Activated T-cell treated with anti-CD3 and anti-CD28 coated beads, Interleukin-2, amount 50 U/mL, for 4 hours (primary cell): ENCODE data around the gene NTF4. TPM values are rescaled to one million over a fixed set of nuclear protein-coding genes. Genes with fewer than 3 reads are reported as not detected.
"Not testable (repeated sequence)": the region's sequence is repeated elsewhere in the genome, so short reads cannot be mapped to it uniquely, and the experiment has no call there.

Source experiments
- ATAC-seq, 2 donors: fragments of 200-7000 bp; cut with Tn5 transposase; one replicate each; pipeline ENCODE4 v1.10.0; 2021
- DNase-seq: peaks from one replicate; pipeline ENCODE4 v3.0.0-alpha.2; 2020
- H3K27me3 Mint-ChIP-seq: one replicate; pipeline ENCODE4 v1.8.0; 2021; ENCODE audit warnings: low read depth, mixed read lengths
- H3K36me3 Mint-ChIP-seq: one replicate; pipeline ENCODE4 v1.8.0; 2022; ENCODE audit warnings: mixed read lengths; ENCODE audit not compliant: insufficient read depth
- H3K4me1 Mint-ChIP-seq: one replicate; pipeline ENCODE4 v1.8.0; 2021; ENCODE audit warnings: low read depth, mixed read lengths
- H3K4me3 Mint-ChIP-seq: one replicate; pipeline ENCODE4 v1.8.0; 2021; ENCODE audit warnings: mild to moderate bottlenecking, moderate library complexity, mixed read lengths
- H3K9me3 Mint-ChIP-seq: one replicate; pipeline ENCODE4 v1.8.0; 2021; ENCODE audit warnings: mixed read lengths
- total RNA-seq, 3 donors: library from RNA; stranded (reverse); gene quantifications; one replicate each; pipeline ENCODE4 v1.2.1, GENCODE V29; 2021

Gene NTF4
- total RNA-seq, 3 donors from 2014 or later = not detected

DNA sequence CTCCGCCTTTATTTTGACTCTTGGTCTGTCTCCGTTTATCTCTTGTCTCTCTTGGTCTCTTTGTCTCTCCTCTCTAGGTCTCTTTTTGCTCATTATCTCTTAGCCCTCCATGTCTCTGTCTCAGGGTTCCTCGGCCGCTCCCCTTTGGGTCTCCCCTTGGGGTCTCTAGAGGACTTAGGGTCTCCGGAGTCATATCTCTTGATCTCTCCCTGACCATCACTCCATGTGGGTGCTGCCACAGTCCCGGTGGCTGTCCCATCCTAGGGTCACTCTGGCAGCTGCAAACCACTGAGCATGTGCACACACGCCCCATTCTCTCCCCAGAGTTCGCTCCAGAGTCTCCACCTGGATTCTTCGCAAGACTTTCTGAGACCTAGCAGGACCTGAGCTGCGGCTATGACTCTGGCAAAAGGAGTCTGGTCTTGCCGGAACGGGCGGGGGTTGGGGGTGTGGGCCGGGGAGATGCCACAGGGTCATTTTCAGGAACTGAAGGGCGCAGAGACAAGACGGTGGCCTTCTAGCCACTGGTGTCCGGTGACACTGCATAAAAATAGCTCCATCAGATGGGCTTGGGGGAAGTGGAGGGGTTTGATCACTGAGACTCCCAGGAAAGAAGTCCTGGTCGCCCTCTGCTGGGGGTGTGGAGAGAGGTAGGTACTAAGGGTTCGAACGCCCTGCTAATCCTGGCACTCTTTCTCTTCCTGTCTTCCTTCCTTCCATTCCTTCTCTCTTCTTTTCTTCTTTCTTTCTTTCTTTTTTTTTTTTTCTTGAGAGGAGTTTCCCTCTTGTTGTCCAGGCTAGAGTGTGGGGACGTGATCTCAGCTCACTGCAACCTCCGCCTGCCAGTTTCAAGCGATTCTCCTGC, 9.1 kb upstream of the NTF4 start:
- H3K4me3 Mint-ChIP-seq = no peak overlapping the region
- ATAC-seq (peak in 1 of 2 donors; percentile 48), DNase-seq (no peak)
- no peaks in the 10 kb centered on the region for H3K9me3 Mint-ChIP-seq
- H3K36me3 Mint-ChIP-seq = peaks cover 2% of the 10 kb centered on the region
- H3K4me1 Mint-ChIP-seq = peaks cover 11% of the 10 kb centered on the region
- H3K27me3 Mint-ChIP-seq = peaks cover 70% of the 10 kb centered on the region

DNA sequence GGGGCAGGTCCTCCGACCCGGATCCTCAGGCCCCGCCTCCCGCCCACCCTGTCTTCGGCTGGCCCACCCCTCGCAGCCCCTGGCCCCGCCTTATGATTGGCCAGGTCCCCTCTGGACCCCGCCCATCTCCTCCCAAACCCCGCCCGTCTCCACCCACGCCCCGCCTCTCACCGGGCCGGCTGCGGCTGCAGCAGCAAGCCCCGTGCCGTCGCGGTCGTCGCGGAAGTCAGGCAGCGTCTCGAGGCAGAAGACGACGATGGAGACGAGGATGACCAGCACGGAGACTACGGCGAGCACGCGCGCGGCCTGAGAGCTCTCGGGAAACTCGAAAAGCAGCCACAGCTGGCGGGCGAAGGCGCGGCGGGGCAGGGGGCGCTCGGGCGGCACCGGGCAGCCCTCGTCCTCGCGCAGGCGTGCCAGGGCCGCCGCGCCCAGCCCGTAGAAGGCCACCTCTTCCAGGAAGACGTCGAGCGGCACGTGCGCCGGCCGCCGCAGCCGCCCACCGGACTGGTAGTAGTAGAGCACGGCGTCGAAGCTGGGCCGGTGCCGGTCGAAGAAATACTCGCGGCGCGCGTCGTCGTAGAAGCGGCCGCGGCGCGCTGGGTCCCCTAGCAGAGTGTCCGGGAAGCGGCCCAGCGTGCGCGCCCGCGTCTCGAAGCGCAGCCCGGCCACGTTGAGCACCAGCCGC, 7.4 kb upstream of the NTF4 start:
- Mint-ChIP-seq H3K36me3 (peaks cover 2% of the 10 kb centered on the region), H3K9me3 (no peaks in the 10 kb centered on the region), H3K4me3 (no peak overlapping the region), H3K27me3 (peaks cover 78% of the 10 kb centered on the region), H3K4me1 (peaks cover 11% of the 10 kb centered on the region)
- DNase-seq (peak; percentile 35), ATAC-seq (no peak)

DNA sequence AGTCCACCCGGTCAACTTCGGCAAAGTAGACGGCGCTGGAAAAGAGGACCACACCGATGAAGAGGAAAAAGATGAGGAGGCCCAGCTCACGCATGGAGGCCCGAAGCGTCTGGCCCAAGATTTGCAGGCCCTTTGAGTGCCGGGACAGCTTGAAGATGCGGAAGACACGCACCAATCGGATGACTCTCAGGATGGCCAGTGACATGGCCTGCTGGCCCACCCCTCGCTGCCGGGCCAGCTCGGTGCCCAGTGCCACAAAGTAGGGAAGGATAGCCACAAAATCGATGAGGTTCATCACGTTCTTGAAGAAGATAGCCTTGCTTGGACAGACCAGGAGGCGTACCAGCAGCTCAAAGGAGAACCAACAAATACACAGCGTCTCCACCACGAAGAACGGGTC, 5.8 kb upstream of the NTF4 start:
- Mint-ChIP-seq H3K4me1 (peaks cover 11% of the 10 kb centered on the region), H3K4me3 (no peak overlapping the region), H3K9me3 (no peaks in the 10 kb centered on the region), H3K27me3 (peaks cover 80% of the 10 kb centered on the region), H3K36me3 (peaks cover 2% of the 10 kb centered on the region)
- ATAC-seq (no peak), DNase-seq (no peak)

DNA sequence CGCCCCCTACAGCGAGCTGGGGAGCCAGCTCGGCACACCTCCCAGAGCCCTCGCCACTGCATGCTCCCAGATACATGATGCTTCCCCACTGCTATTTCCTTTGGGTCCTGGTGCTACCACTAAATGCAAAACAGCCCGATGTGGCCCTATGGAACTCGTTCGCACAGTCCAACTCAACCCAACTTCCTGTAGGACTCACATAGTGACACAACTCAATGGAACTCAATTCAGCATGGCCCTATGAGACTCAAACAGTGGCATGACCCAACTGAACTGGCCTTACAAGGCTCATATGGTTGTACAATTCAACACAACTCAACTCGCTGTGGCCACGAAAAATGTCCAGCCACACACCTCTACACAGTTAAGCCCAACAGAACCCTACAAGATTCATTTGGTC, 4.4 kb upstream of the NTF4 start:
- peaks cover 11% of the 10 kb centered on the region for H3K4me1 Mint-ChIP-seq
- H3K36me3 Mint-ChIP-seq = peaks cover 2% of the 10 kb centered on the region
- DNase-seq (no peak), ATAC-seq (no peak)
- H3K9me3 Mint-ChIP-seq = no peaks in the 10 kb centered on the region
- H3K27me3 Mint-ChIP-seq = peaks cover 82% of the 10 kb centered on the region
- H3K4me3 Mint-ChIP-seq = no peak overlapping the region

DNA sequence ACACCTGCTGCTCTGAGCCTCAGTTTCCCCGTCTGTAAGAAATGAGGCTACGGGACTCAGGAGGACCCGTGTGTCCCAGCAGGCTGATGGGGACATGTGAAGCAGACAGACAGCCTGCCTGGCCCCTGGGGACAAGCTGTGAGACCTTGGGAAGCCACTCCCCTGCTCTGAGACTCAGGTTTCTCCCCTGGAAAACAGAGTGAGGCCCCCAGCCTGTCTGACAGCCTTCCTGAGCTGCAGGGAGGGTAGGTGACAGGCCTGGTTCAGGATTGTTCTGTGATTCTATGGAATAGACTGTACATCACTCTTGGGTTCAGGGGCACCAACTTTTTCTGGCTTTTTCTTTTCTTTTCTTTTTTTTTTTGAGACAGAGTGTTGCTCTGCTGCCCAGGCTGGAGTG, 2.9 kb upstream of the NTF4 start:
- no peak for ATAC-seq
- Mint-ChIP-seq H3K9me3 (no peaks in the 10 kb centered on the region), H3K27me3 (peaks cover 80% of the 10 kb centered on the region), H3K4me3 (no peak overlapping the region), H3K36me3 (peaks cover 2% of the 10 kb centered on the region), H3K4me1 (peaks cover 2% of the 10 kb centered on the region)
- no peak for DNase-seq

DNA sequence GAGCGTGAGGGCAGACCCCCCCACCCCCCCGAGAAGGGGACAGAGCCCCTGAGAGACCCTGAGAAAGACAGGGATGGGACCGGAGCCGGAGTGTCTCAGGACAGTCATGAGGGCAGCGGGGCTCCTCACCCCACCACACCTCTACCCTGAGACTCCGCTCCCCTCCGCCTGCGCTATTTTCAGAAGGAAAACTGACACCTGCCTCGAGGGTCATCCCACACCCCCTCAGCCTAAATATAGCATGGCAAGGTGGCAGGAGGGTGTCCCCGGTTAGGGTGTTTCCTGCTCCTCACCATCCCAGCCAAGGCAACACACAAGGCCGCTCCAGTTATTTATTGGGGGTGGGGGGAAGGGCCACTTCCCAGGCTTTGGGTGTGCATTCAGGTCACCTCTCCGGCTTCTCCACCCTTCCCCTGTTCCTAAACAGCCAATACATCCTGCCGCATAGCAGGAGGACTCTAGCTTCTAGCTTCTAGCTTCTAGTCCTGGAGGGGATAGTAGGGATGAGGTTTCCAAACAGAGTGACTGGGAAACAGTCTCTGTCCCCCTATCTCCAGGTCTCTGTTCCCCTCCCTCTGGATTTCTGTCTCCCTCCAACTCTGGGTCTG, 1.4 kb upstream of the NTF4 start:
- Mint-ChIP-seq H3K4me1 (no peaks in the 10 kb centered on the region), H3K36me3 (peaks cover 2% of the 10 kb centered on the region), H3K4me3 (no peak overlapping the region), H3K9me3 (no peaks in the 10 kb centered on the region), H3K27me3 (peaks cover 78% of the 10 kb centered on the region)
- DNase-seq (no peak), ATAC-seq (no peak)

DNA sequence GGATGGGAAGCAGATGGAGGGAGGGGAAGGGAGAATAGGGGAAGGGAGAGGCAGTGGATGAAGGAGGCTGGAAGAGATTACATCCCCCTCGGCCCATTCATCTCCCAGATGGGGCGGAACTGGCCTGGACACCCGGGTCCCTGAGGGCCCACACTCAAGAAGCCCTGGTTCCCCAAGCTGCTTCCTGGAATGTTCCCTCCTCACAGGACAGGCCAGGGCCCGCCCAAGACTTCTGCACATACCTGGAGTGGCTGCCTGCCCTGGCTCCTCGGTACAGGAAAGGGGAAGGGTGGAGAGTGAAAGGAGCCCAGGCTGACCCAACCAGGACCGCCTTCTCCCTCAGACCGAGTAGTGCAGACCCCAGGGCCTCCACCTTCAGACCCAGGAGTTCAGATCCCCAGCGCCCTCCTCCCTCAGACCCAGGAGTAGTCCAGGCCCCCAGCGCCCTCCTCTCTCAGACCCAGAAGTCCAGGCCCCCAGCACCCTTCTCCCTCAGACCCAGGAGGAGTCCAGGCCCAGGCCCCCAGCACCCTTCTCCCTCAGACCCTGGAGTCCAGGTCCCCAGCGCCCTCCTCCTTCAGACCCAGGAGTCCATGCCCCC, 489 bp downstream of the NTF4 start:
- H3K27me3 Mint-ChIP-seq = peaks cover 72% of the 10 kb centered on the region
- ATAC-seq (no peak), DNase-seq (no peak)
- H3K4me3 Mint-ChIP-seq = no peak overlapping the region
- no peaks in the 10 kb centered on the region for H3K9me3 Mint-ChIP-seq
- no peaks in the 10 kb centered on the region for H3K36me3 Mint-ChIP-seq
- no peaks in the 10 kb centered on the region for H3K4me1 Mint-ChIP-seq

DNA sequence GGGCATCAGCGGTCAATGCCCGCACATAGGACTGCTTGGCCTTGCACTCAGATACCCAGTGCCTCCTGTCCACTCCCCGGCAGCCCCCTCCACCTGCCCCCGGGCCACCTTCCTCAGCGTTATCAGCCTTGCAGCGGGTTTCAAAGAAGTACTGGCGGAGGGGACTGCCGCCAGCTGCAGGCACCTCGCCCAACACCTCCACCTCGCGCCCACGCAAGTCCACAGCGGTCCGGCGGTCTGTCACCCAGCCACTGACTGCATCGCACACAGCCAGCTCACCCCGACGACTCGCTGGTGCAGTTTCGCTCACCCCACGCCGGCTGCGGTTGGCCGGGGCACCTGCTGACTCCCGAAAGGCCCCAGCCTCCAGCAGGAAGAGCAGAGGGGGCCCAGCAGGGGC, 3.2 kb downstream of the NTF4 start:
- Mint-ChIP-seq H3K9me3 (no peaks in the 10 kb centered on the region), H3K4me1 (peaks cover 16% of the 10 kb centered on the region), H3K27me3 (peaks cover 71% of the 10 kb centered on the region), H3K4me3 (no peak overlapping the region), H3K36me3 (no peaks in the 10 kb centered on the region)
- DNase-seq = no peak
- no peak for ATAC-seq

DNA sequence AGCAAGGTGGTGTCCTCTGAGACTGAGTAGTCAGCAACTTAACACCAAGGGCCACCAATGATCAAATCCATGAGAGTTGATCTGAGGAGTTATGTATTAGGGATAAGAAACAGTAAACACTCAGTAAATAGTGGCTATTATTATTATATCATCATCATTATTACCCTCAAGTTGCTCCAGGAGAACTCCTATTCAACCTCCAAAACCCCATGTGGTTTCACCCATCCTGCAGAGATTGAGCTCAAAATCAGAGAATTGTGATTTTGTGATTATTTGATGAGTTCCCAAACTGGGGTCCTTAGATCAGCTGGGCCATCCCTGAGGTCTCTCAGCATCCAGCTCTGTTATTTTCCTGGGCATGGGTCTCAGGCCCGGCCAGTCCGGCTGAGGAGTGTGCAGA, 3.6 kb downstream of the NTF4 start:
- Mint-ChIP-seq H3K4me3 (no peak overlapping the region), H3K9me3 (no peaks in the 10 kb centered on the region), H3K4me1 (peaks cover 20% of the 10 kb centered on the region), H3K27me3 (peaks cover 68% of the 10 kb centered on the region), H3K36me3 (no peaks in the 10 kb centered on the region)
- DNase-seq (no peak), ATAC-seq (no peak)

DNA sequence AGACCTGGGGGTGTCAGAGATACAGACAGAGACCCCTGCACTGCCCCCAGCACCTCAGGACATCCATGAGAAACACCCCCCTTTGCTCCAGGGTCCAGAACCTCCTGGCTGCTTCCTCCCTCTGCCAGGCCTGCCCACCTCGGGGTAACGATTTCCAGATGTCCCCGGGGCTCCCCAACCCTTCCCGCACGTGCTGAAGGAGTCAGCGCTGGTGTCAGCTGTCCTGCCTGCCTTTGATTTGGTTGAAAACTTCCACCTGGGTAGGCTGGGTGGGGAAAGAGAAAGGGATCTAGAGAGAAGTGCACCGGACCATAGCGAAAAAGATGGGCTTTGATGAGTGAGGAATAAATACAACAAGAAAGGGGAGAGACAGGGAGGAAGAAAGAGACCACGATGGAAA, 5.6 kb downstream of the NTF4 start:
- Mint-ChIP-seq H3K36me3 (no peaks in the 10 kb centered on the region), H3K4me1 (peaks cover 22% of the 10 kb centered on the region), H3K4me3 (no peak overlapping the region), H3K9me3 (no peaks in the 10 kb centered on the region), H3K27me3 (peaks cover 57% of the 10 kb centered on the region)
- ATAC-seq (no peak), DNase-seq (no peak)

DNA sequence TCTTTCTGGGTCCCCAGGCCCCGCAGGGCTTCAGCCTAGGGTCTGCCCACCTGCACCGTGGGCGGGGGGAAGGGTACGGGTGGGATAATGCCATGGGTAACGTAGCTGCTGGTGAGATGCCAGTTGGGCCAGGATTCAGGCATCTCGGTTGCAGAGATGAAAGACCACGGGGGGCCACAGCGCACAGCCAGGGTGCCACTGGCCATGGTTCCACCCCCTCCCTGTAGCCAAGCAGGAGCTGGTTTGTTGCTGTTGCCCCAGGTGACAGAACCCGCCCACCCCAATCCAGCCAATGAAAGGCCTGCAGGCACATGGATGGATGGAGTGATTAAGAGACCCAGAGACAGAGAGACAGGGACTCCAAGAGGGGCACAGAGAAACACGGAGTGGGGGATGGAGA, 6.1 kb downstream of the NTF4 start:
- H3K36me3 Mint-ChIP-seq = no peaks in the 10 kb centered on the region
- ATAC-seq (peak in 1 of 2 donors; percentile 39), DNase-seq (no peak)
- H3K27me3 Mint-ChIP-seq = peaks cover 53% of the 10 kb centered on the region
- H3K4me3 Mint-ChIP-seq = no peak overlapping the region
- H3K9me3 Mint-ChIP-seq = no peaks in the 10 kb centered on the region
- H3K4me1 Mint-ChIP-seq = peaks cover 22% of the 10 kb centered on the region

DNA sequence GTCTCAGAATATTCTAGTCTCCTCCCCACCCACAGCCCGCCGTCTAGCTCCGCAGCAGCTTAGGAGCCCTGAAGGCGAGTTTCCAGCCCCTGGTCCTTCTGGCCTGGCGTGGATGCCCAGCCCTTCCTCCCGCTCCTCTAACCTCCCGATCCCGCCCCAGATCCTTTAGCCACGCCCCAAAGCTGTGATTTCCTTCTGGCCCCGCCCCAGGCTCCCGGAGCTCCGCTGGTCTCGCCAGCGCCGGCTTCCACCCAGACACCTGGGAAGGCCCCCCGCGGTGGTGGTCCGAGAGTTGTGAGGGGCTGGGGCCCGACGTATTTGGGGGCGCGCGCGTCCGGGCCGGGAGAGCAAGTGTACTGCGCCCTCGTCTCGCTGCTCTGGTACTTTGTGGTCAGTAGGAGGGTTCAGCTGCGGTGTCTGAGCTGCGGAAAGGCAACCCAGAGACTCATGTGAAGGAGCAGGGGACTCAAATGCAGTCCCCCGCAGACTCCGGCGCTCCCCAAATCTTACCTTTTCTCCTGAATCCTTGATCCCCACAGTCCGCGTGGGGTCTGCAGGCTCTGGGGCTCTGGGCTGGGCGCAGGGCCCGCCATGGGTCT, 6.9 kb downstream of the NTF4 start, which contains the start of gene CGB7:
Gene CGB7 (minus strand): TSS at position 114 of the 599 bp plus-strand sequence. CDS start 2,374 bp downstream, outside the sequence.
- DNase-seq = peak; percentile 33
- no peaks in the 10 kb centered on the region for H3K36me3 Mint-ChIP-seq
- peaks cover 45% of the 10 kb centered on the region for H3K27me3 Mint-ChIP-seq
- peak within 1 kb of the TSS; percentile 77 for H3K4me3 Mint-ChIP-seq
- no peaks in the 10 kb centered on the region for H3K9me3 Mint-ChIP-seq
- H3K4me1 Mint-ChIP-seq = peaks cover 22% of the 10 kb centered on the region
- ATAC-seq = peak; percentile 9 to 36

DNA sequence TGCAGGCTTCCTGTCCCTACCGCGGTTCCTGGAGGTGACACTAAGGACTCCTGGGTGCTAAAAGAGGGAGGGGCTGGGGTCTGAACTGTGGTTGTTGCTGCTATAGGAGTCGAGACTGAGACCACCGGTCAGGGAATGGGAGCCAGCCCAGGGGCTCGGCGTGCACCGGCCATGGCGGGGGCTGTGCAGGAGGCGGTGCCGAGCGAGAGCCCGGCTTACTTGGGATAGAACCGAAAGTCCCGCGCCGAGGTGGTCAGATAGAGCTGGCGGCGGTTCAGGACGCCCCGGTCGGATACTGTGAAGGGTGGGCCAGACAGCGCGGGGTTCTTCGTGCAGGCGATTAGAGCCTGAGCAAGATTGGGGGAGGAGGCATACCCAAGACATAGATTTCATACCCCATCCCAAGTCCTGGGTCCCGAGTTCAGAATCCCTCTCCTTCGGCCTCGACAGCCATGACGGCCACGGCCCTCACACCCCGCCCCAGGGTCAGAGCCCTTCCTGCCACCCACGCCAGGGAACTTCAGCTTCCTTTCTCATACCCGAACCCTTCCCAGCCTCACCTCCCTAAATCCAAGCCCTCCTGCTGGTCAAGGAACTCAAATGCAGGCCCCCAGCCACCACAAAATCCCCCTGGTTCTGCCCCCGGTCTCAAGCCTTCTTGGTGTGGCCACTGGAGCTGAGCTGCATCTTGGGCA, 7.6 kb downstream of the NTF4 start:
- H3K9me3 Mint-ChIP-seq, DNase-seq, H3K36me3 Mint-ChIP-seq: not testable (repeated sequence)
- H3K4me1 Mint-ChIP-seq = peaks cover 22% of the 10 kb centered on the region
- peaks cover 45% of the 10 kb centered on the region for H3K27me3 Mint-ChIP-seq
- H3K4me3 Mint-ChIP-seq = peak overlapping the region; percentile 77
- ATAC-seq = peak in 1 of 2 donors; percentile 6
